Measurements from ENCODE around the gene DMD.

The DMD gene

GRCh38 chrX:31433856-31434255 lies 1777.5 kb downstream of the DMD start:
- Histone ChIP-seq H3K4me3 (ENCODE audit: low read length) (no peak overlapping the region), H3K9me3 (ENCODE audit: insufficient read depth, low read length) (no peaks in the 10 kb centered on the region), H3K9ac (ENCODE audit: low read length) (no peak overlapping the region), H3K4me1 (ENCODE audit: low read length) (peaks cover 27% of the 10 kb centered on the region), H3K27ac (ENCODE audit: low read length) (no peak overlapping the region), H2AFZ (ENCODE audit: low read depth, low read length) (no peak overlapping the region), H4K20me1 (ENCODE audit: insufficient read depth, low read length) (no peaks in the 10 kb centered on the region), H3K27me3 (ENCODE audit: low read depth, low read length) (no peaks in the 10 kb centered on the region), H3K4me2 (ENCODE audit: low read length) (no peak overlapping the region), H3K36me3 (replicated peaks; ENCODE audit: low read depth, low read length) (no peaks in the 10 kb centered on the region), H3K79me2 (ENCODE audit: low read length) (no peaks in the 10 kb centered on the region)
- no peak for TF ChIP-seq EZH2phosphoT487 (IDR thresholded peaks at IDR 0.05; ENCODE audit: low read depth)

GRCh38 chrX:31429915-31430314 lies 1781.4 kb downstream of the DMD start:
- Histone ChIP-seq H4K20me1 (ENCODE audit: insufficient read depth, low read length) (no peaks in the 10 kb centered on the region), H3K27ac (ENCODE audit: low read length) (no peak overlapping the region), H3K4me3 (ENCODE audit: low read length) (no peak overlapping the region), H3K4me2 (ENCODE audit: low read length) (no peak overlapping the region), H2AFZ (ENCODE audit: low read depth, low read length) (no peak overlapping the region), H3K79me2 (ENCODE audit: low read length) (no peaks in the 10 kb centered on the region), H3K9me3 (ENCODE audit: insufficient read depth, low read length) (no peaks in the 10 kb centered on the region), H3K27me3 (ENCODE audit: low read depth, low read length) (no peaks in the 10 kb centered on the region), H3K9ac (ENCODE audit: low read length) (no peak overlapping the region), H3K4me1 (ENCODE audit: low read length) (peaks cover 21% of the 10 kb centered on the region), H3K36me3 (replicated peaks; ENCODE audit: low read depth, low read length) (no peaks in the 10 kb centered on the region)
- TF ChIP-seq EZH2phosphoT487 (IDR thresholded peaks at IDR 0.05; ENCODE audit: low read depth), result no peak
- TF ChIP-seq, protein P1, sequence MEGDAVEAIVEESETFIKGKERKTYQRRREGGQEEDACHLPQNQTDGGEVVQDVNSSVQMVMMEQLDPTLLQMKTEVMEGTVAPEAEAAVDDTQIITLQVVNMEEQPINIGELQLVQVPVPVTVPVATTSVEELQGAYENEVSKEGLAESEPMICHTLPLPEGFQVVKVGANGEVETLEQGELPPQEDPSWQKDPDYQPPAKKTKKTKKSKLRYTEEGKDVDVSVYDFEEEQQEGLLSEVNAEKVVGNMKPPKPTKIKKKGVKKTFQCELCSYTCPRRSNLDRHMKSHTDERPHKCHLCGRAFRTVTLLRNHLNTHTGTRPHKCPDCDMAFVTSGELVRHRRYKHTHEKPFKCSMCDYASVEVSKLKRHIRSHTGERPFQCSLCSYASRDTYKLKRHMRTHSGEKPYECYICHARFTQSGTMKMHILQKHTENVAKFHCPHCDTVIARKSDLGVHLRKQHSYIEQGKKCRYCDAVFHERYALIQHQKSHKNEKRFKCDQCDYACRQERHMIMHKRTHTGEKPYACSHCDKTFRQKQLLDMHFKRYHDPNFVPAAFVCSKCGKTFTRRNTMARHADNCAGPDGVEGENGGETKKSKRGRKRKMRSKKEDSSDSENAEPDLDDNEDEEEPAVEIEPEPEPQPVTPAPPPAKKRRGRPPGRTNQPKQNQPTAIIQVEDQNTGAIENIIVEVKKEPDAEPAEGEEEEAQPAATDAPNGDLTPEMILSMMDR (IDR thresholded peaks at IDR 0.05; ENCODE audit: low read depth, low read length), result no peak

GRCh38 chrX:31423609-31424189 lies 1787.7 kb downstream of the DMD start:
- Histone ChIP-seq H3K4me1 (ENCODE audit: low read length) (peaks cover 59% of the 10 kb centered on the region), H2AFZ (ENCODE audit: low read depth, low read length) (no peak overlapping the region), H4K20me1 (ENCODE audit: insufficient read depth, low read length) (no peaks in the 10 kb centered on the region), H3K9ac (ENCODE audit: low read length) (peak overlapping the region; percentile 59), H3K4me3 (ENCODE audit: low read length) (peak overlapping the region; percentile 70), H3K27ac (ENCODE audit: low read length) (peak overlapping the region; percentile 65), H3K79me2 (ENCODE audit: low read length) (no peaks in the 10 kb centered on the region), H3K9me3 (ENCODE audit: insufficient read depth, low read length) (0 out of 2 replicates have a peak, but pooled peaks cover 3% of the 10 kb centered on the region), H3K27me3 (ENCODE audit: low read depth, low read length) (no peaks in the 10 kb centered on the region), H3K36me3 (replicated peaks; ENCODE audit: low read depth, low read length) (peaks cover 5% of the 10 kb centered on the region), H3K4me2 (ENCODE audit: low read length) (peak overlapping the region; percentile 90)
- TF ChIP-seq EZH2phosphoT487 (IDR thresholded peaks at IDR 0.05; ENCODE audit: low read depth), result no peak
- TF ChIP-seq, protein P1 (IDR thresholded peaks at IDR 0.05; ENCODE audit: low read depth, low read length), result peak; percentile 70

- Histone ChIP-seq H4K20me1 (ENCODE audit: insufficient read depth, low read length) (no peaks in the 10 kb centered on the region), H3K4me1 (ENCODE audit: low read length) (peaks cover 54% of the 10 kb centered on the region), H3K9me3 (ENCODE audit: insufficient read depth, low read length) (0 out of 2 replicates have a peak, but pooled peaks cover 3% of the 10 kb centered on the region), H3K79me2 (ENCODE audit: low read length) (no peaks in the 10 kb centered on the region), H2AFZ (ENCODE audit: low read depth, low read length) (no peak overlapping the region), H3K36me3 (replicated peaks; ENCODE audit: low read depth, low read length) (peaks cover 5% of the 10 kb centered on the region), H3K4me2 (ENCODE audit: low read length) (peak overlapping the region; percentile 94), H3K27me3 (ENCODE audit: low read depth, low read length) (no peaks in the 10 kb centered on the region), H3K4me3 (ENCODE audit: low read length) (peak overlapping the region; percentile 65), H3K27ac (ENCODE audit: low read length) (peak overlapping the region; percentile 96), H3K9ac (ENCODE audit: low read length) (peak overlapping the region; percentile 67)
- TF ChIP-seq, protein P1 (IDR thresholded peaks at IDR 0.05; ENCODE audit: low read depth, low read length), result no peak
- no peak for TF ChIP-seq EZH2phosphoT487 (IDR thresholded peaks at IDR 0.05; ENCODE audit: low read depth)
Measured at GRCh38 chrX:31421441-31421840, 1789.9 kb downstream of the DMD start.

Data from OCI-LY3 (cell line).